ENCODE results near the gene NPB. TPM values are rescaled to one million over a fixed set of nuclear protein-coding genes. Genes with fewer than 3 reads are reported as not detected.

The NPB gene
- total RNA-seq: under 1 TPM; 0.29 to 0.46 TPM
- long read RNA-seq, donor 1: 0 reads
- long read RNA-seq, donor 2: 0 reads

GRCh38 chr17:81902023-81902652 is at the start of gene NPB:
NPB (plus strand) TSS chr17:81902238; CDS start chr17:81902278, 40 bp downstream.
- DNase-seq (ENCODE audit: low spot score): no peak
- intact Hi-C loops (cut with DNase I): no loop called here

GRCh38 chr17:81854974-81855774 is 46.9 kb upstream of the NPB start:
- DNase-seq (ENCODE audit: low spot score): no peak
- intact Hi-C loops (cut with DNase I): no loop called here

GRCh38 chr17:81858170-81858966 is 43.7 kb upstream of the NPB start:
- no peak for DNase-seq (ENCODE audit: low spot score)
- intact Hi-C loops (cut with DNase I): no loop called here

GRCh38 chr17:81858967-81859905 is 42.8 kb upstream of the NPB start:
- DNase-seq (ENCODE audit: low spot score): no peak
- intact Hi-C loops (cut with DNase I): no loop called here

GRCh38 chr17:81859906-81860755 is 41.9 kb upstream of the NPB start, which contains the start of gene P4HB:
P4HB (minus strand) TSS chr17:81860535; CDS start chr17:81860471, 64 bp downstream.
- DNase-seq (ENCODE audit: low spot score): no peak
- intact Hi-C loops (cut with DNase I): no loop called here

GRCh38 chr17:81860756-81861568 is 41.1 kb upstream of the NPB start:
- intact Hi-C loops (cut with DNase I): no loop called here
- DNase-seq (ENCODE audit: low spot score): peak; percentile 100

GRCh38 chr17:81863123-81863675 is 38.8 kb upstream of the NPB start:
- intact Hi-C loops (cut with DNase I): no loop called here

GRCh38 chr17:81863833-81864768 is 37.9 kb upstream of the NPB start:
- intact Hi-C loops (cut with DNase I): no loop called here
- DNase-seq (ENCODE audit: low spot score): no peak

More at GRCh38 chr17:81863123-81863675, 38.8 kb upstream of the NPB start:
- no peak for DNase-seq (ENCODE audit: low spot score)

- DNase-seq (ENCODE audit: low spot score): no peak
- intact Hi-C loops (cut with DNase I): no loop called here
These were observed 36.7 kb upstream of the NPB start for GRCh38 chr17:81865358-81865732.

- intact Hi-C loops (cut with DNase I): no loop called here
- DNase-seq (ENCODE audit: low spot score): no peak
These were observed 36.2 kb upstream of the NPB start for GRCh38 chr17:81865733-81866439.

GRCh38 chr17:81866440-81867169 is 35.4 kb upstream of the NPB start:
- intact Hi-C loops (cut with DNase I): no loop called here
- no peak for DNase-seq (ENCODE audit: low spot score)

- intact Hi-C loops (cut with DNase I): no loop called here
- DNase-seq (ENCODE audit: low spot score): no peak
These were observed 34.7 kb upstream of the NPB start for GRCh38 chr17:81867170-81867990.

GRCh38 chr17:81867991-81868673 is 33.9 kb upstream of the NPB start:
- DNase-seq (ENCODE audit: low spot score): no peak
- intact Hi-C loops (cut with DNase I): no loop called here

Measured in posterior vena cava (tissue), 2 donors.